Central memory CD4-positive, alpha-beta T cell (primary cell): ENCODE measurements around the gene CCND2.
"Not testable (repeated sequence)": the region's sequence is repeated elsewhere in the genome, so short reads cannot be mapped to it uniquely, and the experiment has no call there.

Experiments
- DNase-seq: peaks from one replicate; pipeline ENCODE4 v3.0.0; 2022
- total RNA-seq, 3 experiments: gene quantifications; one replicate each; lab custom pipeline; 2026; lab: John Stamatoyannopoulos, UW

The CCND2 gene
- total RNA-seq: 316 to 1,745 (median 492) reads per million in 3 experiments

GRCh38 chr12:4273652-4274395, at the start of gene CCND2:
TSS of gene CCND2 (plus strand) at chr12:4273762. CDS start at chr12:4274041, 279 bp downstream.
- DNase-seq: peak; percentile 67

GRCh38 chr12:4224206-4224889, 49.2 kb upstream of the CCND2 start:
- DNase-seq: no peak

DNA sequence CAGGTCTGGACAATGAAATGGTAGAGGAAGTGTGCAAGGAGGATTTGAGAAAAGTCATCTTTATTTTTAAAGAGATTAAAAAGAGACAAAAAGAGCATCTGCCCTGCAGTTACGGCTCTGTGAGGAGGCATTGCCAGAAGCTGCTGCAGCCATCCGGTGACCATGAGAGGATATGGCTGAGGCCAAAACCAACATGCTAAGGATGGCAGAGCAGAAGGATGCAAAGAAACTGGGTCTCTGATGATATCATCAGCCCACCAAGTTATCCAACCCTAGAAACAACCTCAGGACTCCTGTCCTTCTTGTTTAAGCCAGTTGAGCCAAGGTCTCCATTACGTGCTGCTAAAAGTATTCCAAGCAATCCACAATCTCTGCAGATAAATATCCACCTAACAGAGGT, 48.0 kb upstream of the CCND2 start:
- no peak for DNase-seq

- no peak for DNase-seq
Observed at GRCh38 chr12:4227046-4227445, 46.5 kb upstream of the CCND2 start.

DNA sequence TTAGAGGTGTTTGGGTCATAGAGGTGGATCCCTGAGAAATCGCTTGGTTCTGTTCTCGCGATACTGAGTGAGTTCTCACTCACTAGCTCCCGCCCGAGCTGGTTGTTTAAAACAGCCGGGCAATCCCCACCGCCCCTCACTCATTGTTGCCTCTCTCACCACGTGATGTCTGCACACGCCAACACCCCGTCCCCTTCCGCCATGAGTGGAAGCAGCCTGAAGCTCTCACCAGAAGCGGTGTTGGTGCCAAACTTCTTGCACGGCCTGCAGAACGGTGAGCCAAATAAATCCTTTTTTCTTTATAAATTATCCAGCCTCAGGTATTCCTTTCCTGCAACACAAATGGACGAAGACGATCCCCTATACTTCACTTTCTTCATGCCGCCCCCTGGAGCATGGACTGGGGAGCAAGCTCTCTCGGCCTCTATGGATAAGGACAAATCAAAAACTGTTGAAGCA, 45.4 kb upstream of the CCND2 start:
- no peak for DNase-seq

DNA sequence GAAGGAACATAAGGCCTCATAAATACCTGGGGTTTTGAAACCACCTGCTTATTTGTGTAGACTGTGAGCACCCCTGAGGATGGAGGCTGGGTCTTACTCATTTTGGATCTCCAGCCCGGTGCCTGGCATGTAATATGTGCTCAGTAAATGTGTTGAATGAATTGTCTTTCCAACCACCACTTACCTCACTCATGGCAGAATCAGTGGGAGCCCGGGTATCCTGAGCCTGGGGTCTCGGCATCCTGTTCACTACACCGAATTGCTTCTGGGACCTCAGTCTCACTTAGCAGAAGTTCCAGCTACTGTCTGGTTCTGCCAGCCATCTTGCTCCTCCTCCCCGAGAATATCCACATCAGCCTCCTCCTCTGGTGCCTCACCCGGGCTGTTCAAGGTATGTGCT, 43.0 kb upstream of the CCND2 start:
- DNase-seq: no peak

DNA sequence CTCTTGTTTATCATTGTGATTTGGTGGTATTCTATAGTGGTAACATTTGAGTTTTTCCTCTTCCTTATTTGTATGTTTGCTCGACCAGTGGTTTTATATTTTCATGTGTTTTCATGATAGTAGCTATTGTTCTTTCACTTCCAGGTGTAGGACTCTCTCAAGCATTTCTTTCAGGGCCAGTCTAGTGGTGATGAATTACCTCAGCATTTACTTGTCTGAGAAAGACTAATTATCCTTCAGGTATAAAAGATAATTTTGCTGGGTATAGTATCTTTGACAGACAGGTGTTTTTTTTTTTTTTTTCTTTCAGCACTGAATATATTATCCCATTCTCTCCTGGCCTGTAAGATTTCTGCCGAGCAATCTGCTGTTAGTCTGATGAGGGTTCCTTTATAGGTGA, 35.0 kb upstream of the CCND2 start:
- DNase-seq: no peak

GRCh38 chr12:4239746-4240145, 33.8 kb upstream of the CCND2 start:
- no peak for DNase-seq

DNA sequence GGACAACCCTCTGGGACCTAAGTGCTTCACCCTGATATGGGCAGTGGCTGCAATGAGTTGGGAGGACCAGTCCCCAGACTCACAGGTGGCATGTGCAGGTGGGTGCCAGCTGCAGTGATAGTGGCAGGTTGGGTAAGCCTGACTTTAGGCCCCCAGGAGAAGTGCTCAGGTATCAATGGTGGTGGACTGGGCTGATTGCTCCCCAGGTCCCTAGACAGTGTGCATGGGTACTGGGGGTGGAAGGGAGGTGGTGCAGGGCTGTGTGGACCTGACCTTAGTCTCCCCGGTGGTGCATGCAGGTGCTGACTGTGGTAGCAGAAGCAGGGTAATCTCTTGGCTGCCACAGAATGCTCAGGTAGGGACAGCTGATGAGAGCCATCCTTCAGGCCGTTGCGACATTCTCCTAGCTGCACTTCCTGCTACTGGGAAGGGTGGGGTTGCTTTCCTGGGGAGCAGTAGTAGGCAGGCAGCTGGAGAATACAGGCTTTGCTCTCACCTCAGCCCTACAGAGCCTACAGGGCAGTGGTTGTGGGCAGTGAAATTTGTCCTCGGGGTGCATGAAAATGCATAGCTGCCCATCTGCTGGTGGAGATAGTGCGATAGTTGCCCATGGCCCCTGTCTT, 33.3 kb upstream of the CCND2 start:
- DNase-seq: no peak

GRCh38 chr12:4240981-4241380, 32.6 kb upstream of the CCND2 start:
- DNase-seq: no peak

DNA sequence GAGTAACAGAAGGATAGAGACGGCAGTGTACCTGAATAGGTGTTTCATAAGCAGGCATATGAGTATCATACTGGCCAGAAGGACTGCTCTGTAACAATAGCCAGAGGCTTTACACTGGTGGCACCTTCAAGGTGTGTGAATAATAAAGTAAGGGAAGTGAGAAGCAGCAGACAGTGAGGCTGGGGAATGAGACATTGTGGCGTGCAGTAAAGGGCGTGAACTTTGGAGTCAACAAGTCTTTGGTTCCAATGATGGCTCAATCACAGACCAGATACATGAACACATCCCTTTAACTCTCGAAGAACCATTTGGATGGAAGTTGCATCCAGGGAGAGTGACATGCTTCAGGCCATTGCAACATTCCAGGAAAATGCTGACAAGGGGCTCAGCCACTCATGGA, 32.0 kb upstream of the CCND2 start:
- no peak for DNase-seq

GRCh38 chr12:4242595-4242994, 31.0 kb upstream of the CCND2 start:
- DNase-seq: no peak

DNA sequence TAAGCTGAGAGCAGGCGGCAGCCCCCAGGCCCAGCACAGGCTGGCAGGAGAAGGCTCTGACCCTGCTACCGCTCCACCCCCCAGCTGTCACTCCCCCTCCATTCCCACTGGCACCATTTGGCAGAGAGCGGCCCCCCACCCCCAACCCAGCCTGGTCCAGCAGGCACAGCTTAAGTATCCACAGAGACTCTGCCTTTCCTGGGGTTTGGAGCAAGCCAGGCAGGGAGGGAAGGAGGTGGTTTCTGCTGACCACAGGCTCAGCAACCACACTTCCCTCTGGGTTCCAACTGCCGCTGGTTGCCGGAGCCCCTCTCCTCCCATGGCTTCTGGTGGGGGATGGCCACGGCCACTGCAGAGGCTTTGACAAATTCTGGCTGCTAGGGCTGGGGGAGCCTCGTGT, 30.5 kb upstream of the CCND2 start:
- no peak for DNase-seq

DNA sequence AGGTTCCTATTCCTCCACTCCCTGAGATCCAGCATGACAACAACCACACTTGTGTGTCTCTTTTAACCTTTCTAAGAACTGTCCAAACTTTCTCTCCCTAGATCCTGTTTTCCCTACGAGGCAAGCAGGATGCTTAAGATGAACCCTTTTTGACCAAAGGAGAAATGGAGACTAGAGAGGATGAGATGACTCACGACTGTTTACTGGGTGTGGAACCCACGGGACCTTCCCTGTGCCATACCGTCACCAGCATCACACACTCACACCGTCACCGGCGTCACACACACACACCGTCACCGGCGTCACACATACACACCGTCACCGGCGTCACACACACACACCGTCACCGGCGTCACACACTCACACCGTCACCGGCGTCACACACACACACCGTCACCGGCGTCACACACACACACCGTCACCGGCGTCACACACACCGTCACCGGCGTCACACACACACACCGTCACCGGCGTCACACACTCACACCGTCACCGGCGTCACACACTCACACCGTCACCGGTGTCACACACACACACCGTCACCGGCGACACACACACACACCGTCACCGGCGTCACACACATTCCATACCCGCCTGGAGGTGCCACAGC, 30.0 kb upstream of the CCND2 start:
- not testable (repeated sequence) for DNase-seq

- no peak for DNase-seq
Observed at GRCh38 chr12:4244868-4245267, 28.7 kb upstream of the CCND2 start.

DNA sequence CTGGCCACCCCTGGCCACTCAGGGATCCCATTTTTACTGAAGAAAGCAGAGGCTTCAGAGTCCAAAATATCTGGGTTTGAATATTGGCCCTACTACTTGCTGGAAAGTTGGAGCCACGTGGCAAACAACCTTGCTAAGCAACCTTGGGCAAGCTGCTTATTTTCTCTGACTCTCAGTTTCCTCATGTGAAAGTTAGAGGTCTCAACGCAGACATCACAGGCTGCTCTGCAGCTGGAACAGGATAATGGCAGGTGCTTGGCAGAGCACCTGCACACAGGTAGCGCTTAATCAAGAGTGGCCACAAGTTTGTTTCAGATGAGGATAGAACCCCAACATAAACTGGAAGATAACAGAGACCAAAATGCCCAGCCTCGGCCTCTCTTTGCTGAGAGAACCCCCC, 28.1 kb upstream of the CCND2 start:
- DNase-seq: no peak

DNA sequence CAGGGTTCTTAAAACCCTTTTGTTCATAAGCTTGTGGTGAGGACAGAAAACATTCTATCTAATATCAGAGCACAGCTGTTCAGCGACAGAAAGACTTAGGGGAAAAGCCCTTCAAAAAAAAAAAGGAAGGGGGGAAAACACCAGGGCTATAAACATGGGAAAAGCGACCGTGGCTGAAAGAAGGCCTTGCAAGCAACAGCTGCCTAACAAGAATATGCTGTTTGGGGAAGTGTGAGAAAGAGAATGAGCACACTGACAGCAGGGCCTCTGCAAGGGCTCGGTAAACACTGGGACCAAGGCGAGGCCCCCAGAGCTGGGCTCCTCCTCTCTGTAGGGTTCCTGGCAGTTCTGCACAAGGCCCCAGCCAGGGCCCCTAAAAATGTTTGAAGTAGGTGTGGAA, 27.4 kb upstream of the CCND2 start:
- no peak for DNase-seq

- no peak for DNase-seq
Observed at GRCh38 chr12:4250691-4251090, 22.9 kb upstream of the CCND2 start.

- peak; percentile 37 for DNase-seq
Observed at GRCh38 chr12:4251216-4251891, 22.2 kb upstream of the CCND2 start.

DNA sequence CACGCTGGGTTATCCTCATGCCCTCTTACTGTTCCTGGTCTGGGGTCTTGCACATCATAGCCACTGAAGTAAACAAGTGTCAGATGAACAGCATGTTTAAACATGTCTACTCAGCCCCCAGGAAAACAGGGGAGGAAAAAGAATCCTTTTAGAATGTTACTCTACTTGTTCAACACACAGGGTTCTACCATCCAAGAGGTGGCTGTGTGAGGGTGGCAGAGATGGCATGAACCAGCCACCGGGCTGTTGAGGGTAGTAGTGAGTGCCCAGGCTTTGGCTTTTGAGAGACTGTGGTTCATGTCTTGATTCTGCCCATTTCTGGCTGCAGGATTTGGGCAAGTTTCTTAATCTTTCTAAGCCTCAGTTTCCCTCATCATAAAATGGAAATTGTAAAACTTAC, 21.6 kb upstream of the CCND2 start:
- DNase-seq: no peak

DNA sequence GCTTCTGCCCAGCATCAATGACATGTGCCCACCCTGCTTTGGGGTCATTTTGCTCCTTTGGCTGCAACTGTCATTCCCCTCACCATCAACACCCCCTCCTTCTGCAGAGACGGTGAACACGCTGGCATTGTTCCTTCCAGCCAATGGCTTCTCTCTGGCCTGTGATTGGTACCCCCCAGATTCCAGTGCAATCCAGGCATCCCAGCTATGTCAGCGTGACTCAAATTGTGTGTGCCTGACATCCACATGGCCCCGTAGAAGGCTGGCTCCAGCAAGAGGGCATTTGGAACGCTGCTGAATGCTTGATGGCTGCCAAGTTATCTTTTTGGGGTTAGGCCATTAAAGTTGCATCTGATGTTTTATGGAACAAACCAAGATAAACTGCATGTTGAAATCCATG, 21.0 kb upstream of the CCND2 start:
- DNase-seq: no peak

DNA sequence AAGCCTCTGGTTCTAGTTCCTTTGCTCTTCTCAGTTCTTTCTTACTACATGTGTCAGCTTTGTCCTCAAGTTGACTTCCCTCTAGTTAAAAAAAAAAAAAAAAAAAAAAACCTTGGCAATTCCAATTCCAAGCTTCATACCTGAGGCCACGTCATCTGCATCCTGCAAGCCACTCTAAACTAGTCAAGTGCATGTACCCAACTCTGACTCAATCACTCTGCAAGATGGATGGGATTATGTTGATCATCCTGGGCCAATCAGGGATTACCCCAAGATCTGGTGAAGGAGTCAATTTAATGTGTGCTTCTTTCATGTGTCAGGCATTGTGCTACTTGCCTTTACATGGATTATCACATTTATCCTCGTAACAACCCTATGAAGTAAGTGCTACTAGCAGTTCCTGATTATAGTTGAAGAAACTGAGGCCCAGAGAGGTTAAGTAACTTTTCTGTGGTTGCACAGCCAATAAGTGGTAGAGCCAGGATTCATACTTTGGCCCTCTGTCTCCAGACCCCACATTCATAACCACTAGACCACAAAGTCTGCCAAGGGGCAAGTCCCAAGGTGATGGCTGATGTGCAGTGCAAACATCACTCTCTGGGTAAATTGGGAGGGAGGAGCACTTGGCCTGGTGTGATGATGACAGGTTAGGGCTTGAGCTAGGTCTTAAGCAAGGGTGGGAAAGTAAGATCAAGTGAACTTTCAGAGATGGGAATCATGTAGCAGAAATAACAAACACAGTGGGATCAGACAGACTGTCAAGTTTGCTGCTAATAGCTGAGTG, 17.3 kb upstream of the CCND2 start:
- DNase-seq: no peak
